RWPE2 (cell line): ENCODE data around the gene ZNF558.

Experiments used
- ATAC-seq: fragments of 200-7000 bp; cut with Tn5 transposase; 3 replicates; pipeline ENCODE4 v1.9.1; 2021; ENCODE audit warnings: low read depth
- DNase-seq: peaks from one replicate; pipeline ENCODE4 v3.0.0-alpha.2; 2020; ENCODE audit warnings: low spot score
- H3K27ac ChIP-seq: fragments of 450-650 bp; 2 replicates; pipeline ENCODE4 v1.5.1; 2017; ENCODE audit warnings: mild to moderate bottlenecking; ENCODE audit not compliant: poor library complexity, severe bottlenecking
- H3K27me3 ChIP-seq: fragments of 250-450 bp; sonication (Bioruptor Pico); 2 replicates; pipeline ENCODE4 v1.5.1; 2021; ENCODE audit warnings: mild to moderate bottlenecking, moderate library complexity; ENCODE audit not compliant: insufficient read depth, poor library complexity, severe bottlenecking
- H3K36me3 ChIP-seq: fragments of 250-450 bp; sonication (Bioruptor Pico); 2 replicates; pipeline ENCODE4 v1.5.1; 2020; ENCODE audit warnings: low read depth, mild to moderate bottlenecking, moderate library complexity
- H3K4me1 ChIP-seq: fragments of 250-450 bp; sonication (Bioruptor Pico); 2 replicates; pipeline ENCODE4 v1.5.1; 2021; ENCODE audit warnings: mild to moderate bottlenecking, moderate library complexity; ENCODE audit not compliant: insufficient read depth, poor library complexity, severe bottlenecking
- H3K4me3 ChIP-seq: fragments of 250-450 bp; sonication (Bioruptor Pico); 2 replicates; pipeline ENCODE4 v1.5.1; 2021; ENCODE audit warnings: mild to moderate bottlenecking, moderate library complexity; ENCODE audit not compliant: severe bottlenecking
- H3K9me3 ChIP-seq: fragments of 250-450 bp; sonication (Bioruptor Pico); 2 replicates; pipeline ENCODE4 v1.5.1; 2021; ENCODE audit warnings: mild to moderate bottlenecking, moderate library complexity; ENCODE audit not compliant: severe bottlenecking
- CTCF ChIP-seq: fragments of 450-650 bp; IDR thresholded peaks from one replicate; pipeline ENCODE4 v1.5.1; 2017; ENCODE audit warnings: mild to moderate bottlenecking, moderate library complexity; ENCODE audit not compliant: poor library complexity, severe bottlenecking

The ZNF558 gene

GRCh38 chr19:8840708-8841107 is 8.6 kb upstream of the ZNF558 start:
- Histone ChIP-seq H3K36me3 (no peaks in the 10 kb centered on the region), H3K27me3 (no peaks in the 10 kb centered on the region), H3K9me3 (peaks cover 2% of the 10 kb centered on the region), H3K4me1 (no peaks in the 10 kb centered on the region), H3K4me3 (no peak overlapping the region), H3K27ac (no peak overlapping the region)
- no peak for ATAC-seq
- DNase-seq: no peak
- no peak for TF ChIP-seq CTCF

- no peak for TF ChIP-seq CTCF
Observed at GRCh38 chr19:8835877-8836276, 3.8 kb upstream of the ZNF558 start.

GRCh38 chr19:8835446-8835845 is 3.3 kb upstream of the ZNF558 start:
- no peak overlapping the region for H3K27ac ChIP-seq
- TF ChIP-seq CTCF: no peak
- no peak overlapping the region for H3K4me3 ChIP-seq
- H3K36me3 ChIP-seq: peaks cover under 1% of the 10 kb centered on the region; the same call in 1 of the 2 replicates
- ATAC-seq (no peak), DNase-seq (no peak)
- peaks cover 3% of the 10 kb centered on the region for H3K4me1 ChIP-seq
- H3K9me3 ChIP-seq: peaks cover 3% of the 10 kb centered on the region
- no peaks in the 10 kb centered on the region for H3K27me3 ChIP-seq

More at GRCh38 chr19:8835877-8836276, 3.8 kb upstream of the ZNF558 start:
- peaks cover 3% of the 10 kb centered on the region for H3K4me1 ChIP-seq
- peaks cover 3% of the 10 kb centered on the region for H3K9me3 ChIP-seq
- no peak overlapping the region for H3K27ac ChIP-seq
- DNase-seq (no peak), ATAC-seq (no peak)
- H3K27me3 ChIP-seq: no peaks in the 10 kb centered on the region
- no peak overlapping the region for H3K4me3 ChIP-seq
- H3K36me3 ChIP-seq: no peaks in the 10 kb centered on the region

- peaks cover 13% of the 10 kb centered on the region for H3K36me3 ChIP-seq
- H3K27ac ChIP-seq: peak overlapping the region; percentile 70
- no peak for DNase-seq
- peaks cover 3% of the 10 kb centered on the region for H3K9me3 ChIP-seq
- H3K4me3 ChIP-seq: peak overlapping the region; percentile 67
- H3K27me3 ChIP-seq: no peaks in the 10 kb centered on the region
- peak; percentile 17; the same call in 2 of the 3 replicates for ATAC-seq
- H3K4me1 ChIP-seq: peaks cover 3% of the 10 kb centered on the region
- TF ChIP-seq CTCF: no peak
Observed at GRCh38 chr19:8831832-8832131, 322 bp downstream of the ZNF558 start.

- ATAC-seq (no peak), DNase-seq (no peak)
- peaks cover 3% of the 10 kb centered on the region for H3K4me1 ChIP-seq
- H3K27ac ChIP-seq: peak overlapping the region; percentile 70
- H3K9me3 ChIP-seq: peaks cover 3% of the 10 kb centered on the region
- H3K36me3 ChIP-seq: peaks cover 13% of the 10 kb centered on the region
- no peak for TF ChIP-seq CTCF
- peak overlapping the region; percentile 67 for H3K4me3 ChIP-seq
- H3K27me3 ChIP-seq: no peaks in the 10 kb centered on the region
Observed at GRCh38 chr19:8831373-8831772, 731 bp downstream of the ZNF558 start.
